GM23338 (cell line): ENCODE measurements around the gene FBXO39. TPM values are rescaled to one million over a fixed set of nuclear protein-coding genes. Genes with fewer than 3 reads are reported as not detected.

ENCODE experiments used
- ATAC-seq: fragments of 200-7000 bp; cut with Tn5 transposase; 3 replicates; pipeline ENCODE4 v1.9.1; 2020
- DNase-seq: peaks from one replicate; pipeline ENCODE4 v3.0.0-alpha.2; 2015; ENCODE audit warnings: low spot score
- H2AFZ ChIP-seq: fragments of 200-600 bp; sonication (generic); 2 replicates; pipeline ENCODE4 v1.8.0; 2016; ENCODE audit warnings: antibody characterized with exemption, mild to moderate bottlenecking, moderate library complexity
- H3F3A ChIP-seq: fragments of 200-600 bp; sonication (generic); replicated peaks from 2 replicates; pipeline ENCODE4 v1.8.0; 2017; ENCODE audit warnings: antibody characterized with exemption, mixed run types, low read depth
- H3K27ac ChIP-seq: fragments of 200-600 bp; sonication (generic); 2 replicates; pipeline ENCODE4 v1.6.1; 2016; ENCODE audit warnings: low read depth
- H3K27me3 ChIP-seq: fragments of 200-600 bp; sonication (generic); 2 replicates; pipeline ENCODE4 v1.8.0; 2016; ENCODE audit warnings: mild to moderate bottlenecking, mixed run types, moderate library complexity; ENCODE audit not compliant: insufficient read depth
- H3K36me3 ChIP-seq: fragments of 200-600 bp; sonication (generic); 2 replicates; pipeline ENCODE4 v1.8.0; 2016; ENCODE audit warnings: mild to moderate bottlenecking; ENCODE audit not compliant: insufficient read depth
- H3K4me1 ChIP-seq: fragments of 200-600 bp; sonication (generic); 2 replicates; pipeline ENCODE4 v1.8.0; 2016; ENCODE audit warnings: mild to moderate bottlenecking, moderate library complexity; ENCODE audit not compliant: insufficient read depth
- H3K4me2 ChIP-seq: fragments of 200-600 bp; sonication (generic); 2 replicates; pipeline ENCODE4 v1.7.1; 2017; ENCODE audit warnings: mixed run types
- H3K4me3 ChIP-seq: fragments of 200-600 bp; sonication (generic); 2 replicates; pipeline ENCODE4 v1.6.1; 2016; ENCODE audit warnings: mixed run types
- H3K79me2 ChIP-seq: fragments of 200-600 bp; sonication (generic); replicated peaks from 2 replicates; pipeline ENCODE4 v1.8.0; 2017; ENCODE audit warnings: mild to moderate bottlenecking; ENCODE audit not compliant: insufficient read depth
- H3K9me2 ChIP-seq: fragments of 200-600 bp; sonication (generic); 2 replicates; pipeline ENCODE4 v1.8.0; 2017; ENCODE audit not compliant: insufficient read depth
- H4K20me1 ChIP-seq: fragments of 200-600 bp; sonication (generic); replicated peaks from 2 replicates; pipeline ENCODE4 v1.8.0; 2017; ENCODE audit warnings: mild to moderate bottlenecking; ENCODE audit not compliant: insufficient read depth
- H3K27ac Mint-ChIP-seq: 2 replicates; pipeline ENCODE4 v1.8.0; 2020; ENCODE audit warnings: inconsistent platforms, mild to moderate bottlenecking, moderate library complexity, mixed read lengths
- H3K27me3 Mint-ChIP-seq: 3 replicates; pipeline ENCODE4 v1.8.0; 2022; ENCODE audit warnings: low read depth, mild to moderate bottlenecking, moderate library complexity, mixed read lengths, inconsistent platforms; ENCODE audit not compliant: insufficient read depth, poor library complexity
- H3K36me3 Mint-ChIP-seq: 3 replicates; pipeline ENCODE4 v1.8.0; 2021; ENCODE audit warnings: low read depth, mild to moderate bottlenecking, inconsistent platforms, moderate library complexity, mixed read lengths
- H3K4me1 Mint-ChIP-seq: 3 replicates; pipeline ENCODE4 v1.8.0; 2020; ENCODE audit warnings: mild to moderate bottlenecking, inconsistent platforms, mixed read lengths
- H3K4me3 Mint-ChIP-seq: 3 replicates; pipeline ENCODE4 v1.8.0; 2021; ENCODE audit warnings: moderate library complexity, mild to moderate bottlenecking, inconsistent platforms, mixed read lengths
- H3K9me3 Mint-ChIP-seq: 3 replicates; pipeline ENCODE4 v1.8.0; 2020; ENCODE audit warnings: moderate library complexity, mild to moderate bottlenecking, inconsistent platforms, mixed read lengths
- CREB1 ChIP-seq: fragments of 250-450 bp; sonication (Bioruptor Pico); IDR thresholded peaks from 2 replicates; pipeline ENCODE4 v1.5.0; 2020; ENCODE audit warnings: low read depth, mild to moderate bottlenecking, moderate library complexity
- EZH2 ChIP-seq: fragments of 200-600 bp; sonication (generic); IDR thresholded peaks from one replicate; pipeline ENCODE4 v1.8.0; 2017; ENCODE audit warnings: antibody characterized with exemption, mild to moderate bottlenecking, low read depth; ENCODE audit not compliant: unreplicated experiment
- EZH2phosphoT487 ChIP-seq: fragments of 200-600 bp; sonication (generic); IDR thresholded peaks from one replicate; pipeline ENCODE4 v1.8.1; 2018; ENCODE audit warnings: antibody characterized with exemption; ENCODE audit not compliant: unreplicated experiment
- JUNB ChIP-seq: IDR thresholded peaks from one replicate; pipeline ENCODE4 v1.6.1; 2016; ENCODE audit warnings: antibody characterized with exemption; ENCODE audit not compliant: unreplicated experiment
- NANOG ChIP-seq: IDR thresholded peaks from 2 replicates; pipeline ENCODE4 v1.6.1; 2016; ENCODE audit warnings: antibody characterized with exemption, borderline replicate concordance
- POLR2AphosphoS5 ChIP-seq: IDR thresholded peaks from 2 replicates; pipeline ENCODE4 v1.6.1; 2016; ENCODE audit warnings: antibody characterized with exemption, low read depth
- STAT1 ChIP-seq: IDR thresholded peaks from one replicate; pipeline ENCODE4 v1.6.1; 2016; ENCODE audit warnings: antibody characterized with exemption; ENCODE audit not compliant: unreplicated experiment
- ZNF114 ChIP-seq: fragments of 250-450 bp; sonication (Bioruptor Pico); IDR thresholded peaks from 2 replicates; pipeline ENCODE4 v1.5.0; 2020; ENCODE audit warnings: mild to moderate bottlenecking, moderate library complexity
- ZNF331 ChIP-seq: fragments of 250-450 bp; sonication (Bioruptor Pico); IDR thresholded peaks from 2 replicates; pipeline ENCODE4 v1.5.0; 2020; ENCODE audit warnings: low read depth, mild to moderate bottlenecking, moderate library complexity
- ZNF462 ChIP-seq: fragments of 250-450 bp; sonication (Bioruptor Pico); IDR thresholded peaks from 2 replicates; pipeline ENCODE4 v1.5.0; 2020; ENCODE audit warnings: mild to moderate bottlenecking, moderate library complexity
- polyA plus RNA-seq: library from polyadenylated mRNA; unstranded; fragments of >200 nt; fragmentation: Nextera tagmentation; extraction: Ambion mirVana; gene quantifications from 2 replicates; pipeline ENCODE4 v1.2.1, GENCODE V29; 2016
- total RNA-seq: library from RNA; depleted of rRNA; stranded (reverse); fragments of >200 nt; shearing (Covaris generic); gene quantifications from 2 replicates; pipeline ENCODE4 v1.2.3, GENCODE V29; 2014

The FBXO39 gene
- total and polyA plus RNA-seq, 2 experiments from 2014 or later: not detected

GRCh38 chr17:6797718-6798351, 21.8 kb downstream of the FBXO39 start:
- Histone ChIP-seq H3K4me1 (peaks cover 15% of the 10 kb centered on the region), H3K36me3 (no peaks in the 10 kb centered on the region), H2AFZ (no peak overlapping the region; the same call in 1 of the 2 replicates), H3K79me2 (no peaks in the 10 kb centered on the region), H3K27ac (no peak overlapping the region), H3K27me3 (no peaks in the 10 kb centered on the region), H3K4me2 (no peak overlapping the region), H3F3A (no peaks in the 10 kb centered on the region), H4K20me1 (no peaks in the 10 kb centered on the region), H3K4me3 (no peak overlapping the region), H3K9me2 (peaks cover 12% of the 10 kb centered on the region; the same call in 1 of the 2 replicates)
- ATAC-seq: no peak
- no peak for DNase-seq
- no peak overlapping the region for H3K27ac Mint-ChIP-seq
- peaks cover 2% of the 10 kb centered on the region for H3K27me3 Mint-ChIP-seq
- TF ChIP-seq NANOG (no peak), ZNF462 (CRISPR knock-in tag) (no peak), EZH2 (no peak), CREB1 (CRISPR knock-in tag) (no peak), JUNB (no peak), ZNF114 (CRISPR knock-in tag) (no peak), EZH2phosphoT487 (no peak), STAT1 (no peak), POLR2AphosphoS5 (no peak), ZNF331 (no peak)
- no peak overlapping the region; the same call in 2 of the 3 replicates for H3K4me3 Mint-ChIP-seq
- H3K36me3 Mint-ChIP-seq: no peaks in the 10 kb centered on the region
- peaks cover 24% of the 10 kb centered on the region for H3K4me1 Mint-ChIP-seq
- H3K9me3 Mint-ChIP-seq: no peaks in the 10 kb centered on the region
